ENCODE results near the gene MAIP1. TPM values are rescaled to one million over a fixed set of nuclear protein-coding genes. Genes with fewer than 3 reads are reported as not detected.
A peak's percentile ranks its signal among the peaks of the same experiment; 100 is the strongest.

The MAIP1 gene
- total and polyA plus RNA-seq, 2 of the 4 experiments (the other 2 are of a cell fraction), result 14.2 to 16.8 TPM

DNA sequence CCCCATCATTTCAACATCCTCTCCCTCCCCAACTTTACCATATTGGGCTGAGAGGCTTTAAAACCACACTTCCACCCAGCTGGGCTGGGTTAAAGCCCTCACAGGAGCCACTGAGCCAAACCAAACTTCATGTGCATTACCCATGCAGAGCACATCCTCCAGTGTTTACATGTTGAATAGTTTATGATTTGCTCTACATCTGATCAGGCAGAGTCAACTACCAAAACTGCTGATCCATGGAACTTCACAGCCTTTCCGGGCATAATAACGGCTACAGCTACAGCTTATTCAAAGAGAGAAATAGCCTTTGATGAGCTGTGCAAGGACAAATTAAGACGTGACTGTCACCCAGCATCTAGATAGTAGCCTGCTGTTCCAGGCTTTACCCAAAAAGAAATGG is 39.0 kb downstream of the MAIP1 start:
- in situ Hi-C loops (cut with MboI; ENCODE audit: low sequenced_read_pairs), result no loop called here
- no peak overlapping the region for H3K4me3 ChIP-seq (ENCODE audit: insufficient read depth, low read depth, low read length)
- H2BK20ac ChIP-seq (ENCODE audit: low read depth, low read length), result no peak overlapping the region
- H4K8ac ChIP-seq (ENCODE audit: low read depth in 2 of 2, low read length in 2 of 2), result no peak overlapping the region
- no peak overlapping the region for H3K4ac ChIP-seq (ENCODE audit: low read depth, low read length)
- H3K9me1 ChIP-seq (ENCODE audit: insufficient read depth, low read length), result no peaks in the 10 kb centered on the region
- H4K5ac ChIP-seq (ENCODE audit: low read depth, low read length), result no peak overlapping the region; the same call in 1 of the 2 replicates
- no peak overlapping the region for H2AFZ ChIP-seq (replicated peaks; ENCODE audit: low read length, poor library complexity)
- no peaks in the 10 kb centered on the region for H3K79me1 ChIP-seq (ENCODE audit: low read depth in 1 of 2, low read length in 2 of 2)
- TF ChIP-seq MXI1 (IDR thresholded peaks at IDR 0.05; ENCODE audit: borderline replicate concordance, low read depth, low read length) (no peak), RAD21 (IDR thresholded peaks at IDR 0.05; ENCODE audit: low read length) (no peak), RFX5 (IDR thresholded peaks at IDR 0.05; ENCODE audit: low read depth, low read length) (no peak), CHD1 (IDR thresholded peaks at IDR 0.05; ENCODE audit: low read depth, low read length) (no peak), BHLHE40 (IDR thresholded peaks at IDR 0.05; ENCODE audit: low read depth, low read length) (no peak), CEBPB (IDR thresholded peaks at IDR 0.05; ENCODE audit: low read depth, low read length) (no peak), FOS (IDR thresholded peaks at IDR 0.05; ENCODE audit: low read depth, low read length) (no peak), SMC3 (IDR thresholded peaks at IDR 0.05; ENCODE audit: low read depth, low read length) (no peak), MAZ (IDR thresholded peaks at IDR 0.05; ENCODE audit: borderline replicate concordance, low read depth, low read length) (no peak), MAFK (IDR thresholded peaks at IDR 0.05; ENCODE audit: low read depth, low read length) (no peak), POLR2A (IDR thresholded peaks at IDR 0.05; ENCODE audit: low read depth, low read length) (no peak), CTCF (conservative IDR thresholded peaks at IDR 0.05; ENCODE audit: low read depth, low read length) (no peak), NFE2L2 (IDR thresholded peaks at IDR 0.05; ENCODE audit: low read depth, low read length) (no peak)
- POLR2A ChIA-PET (ENCODE audit: unreplicated experiment), result no interaction called here
- intact Hi-C loops (cut with micrococcal nuclease), result no loop called here
- no peak overlapping the region for H4K91ac ChIP-seq (ENCODE audit: insufficient read depth, low read depth, low read length)
- no TSS peak for BruUV-seq (replicated peaks)
- DNase-seq, result peak; percentile 56
- H3K36me3 ChIP-seq (ENCODE audit: control insufficient read depth, insufficient read depth, low read length), result no peaks in the 10 kb centered on the region
- H2AK5ac ChIP-seq (ENCODE audit: low read depth, low read length), result no peak overlapping the region
- H3K27me3 ChIP-seq (ENCODE audit: control insufficient read depth, insufficient read depth, low read length), result no peaks in the 10 kb centered on the region
- no peak overlapping the region for H3K9ac ChIP-seq (ENCODE audit: low read depth, low read length)
- no peak overlapping the region for H3K14ac ChIP-seq (replicated peaks; ENCODE audit: low read depth, low read length)
- CTCF ChIA-PET, result interaction anchor here (1.2 kb wide), 1 partner anchor 16 kb away, joined by 3 read pairs; no protein-coding TSS in a partner anchor
- dilution Hi-C loops (cut with HindIII; ENCODE audit: low sequenced_read_pairs, unreplicated experiment), result no loop called here
- no peaks in the 10 kb centered on the region for H3K9me3 ChIP-seq (ENCODE audit: control insufficient read depth, insufficient read depth, low read length)
- no peak overlapping the region for H2BK5ac ChIP-seq (ENCODE audit: low read depth, low read length, poor library complexity, severe bottlenecking)
- no peak overlapping the region for H3K23ac ChIP-seq (ENCODE audit: low read depth, low read length)
- no peak overlapping the region for H3K56ac ChIP-seq (ENCODE audit: extremely low read depth, insufficient read depth, low read length)
- H3K4me1 ChIP-seq (ENCODE audit: control insufficient read depth, insufficient read depth, low read length), result peaks cover 2% of the 10 kb centered on the region; the same call in 1 of the 2 replicates
- no peak overlapping the region for H3K18ac ChIP-seq (ENCODE audit: low read depth, low read length)
- H2AK9ac ChIP-seq (replicated peaks; ENCODE audit: low read depth, low read length, poor library complexity), result no peak overlapping the region
- peak; percentile 95 for ATAC-seq (ENCODE audit: low read depth)
- H3K27ac ChIP-seq (ENCODE audit: insufficient read depth, low read length), result no peak overlapping the region
- no peak overlapping the region for H2BK120ac ChIP-seq (ENCODE audit: low read depth, low read length)
- WGBS, 2 experiments (ENCODE audit: extremely low coverage in 2 of 2, insufficient read length in 1 of 2), result no CpG with 5 or more reads among the region's 3 CpGs
- H3K4me2 ChIP-seq (ENCODE audit: low read depth, low read length), result no peak overlapping the region
- no peak overlapping the region for H2BK15ac ChIP-seq (ENCODE audit: low read depth, low read length)
- no peaks in the 10 kb centered on the region for H4K20me1 ChIP-seq (ENCODE audit: insufficient read depth, low read length)
